Measurements from ENCODE around the gene PLA2G12B.
"Not testable (repeated sequence)": the region's sequence is repeated elsewhere in the genome, so short reads cannot be mapped to it uniquely, and the experiment has no call there.

The PLA2G12B gene

DNA sequence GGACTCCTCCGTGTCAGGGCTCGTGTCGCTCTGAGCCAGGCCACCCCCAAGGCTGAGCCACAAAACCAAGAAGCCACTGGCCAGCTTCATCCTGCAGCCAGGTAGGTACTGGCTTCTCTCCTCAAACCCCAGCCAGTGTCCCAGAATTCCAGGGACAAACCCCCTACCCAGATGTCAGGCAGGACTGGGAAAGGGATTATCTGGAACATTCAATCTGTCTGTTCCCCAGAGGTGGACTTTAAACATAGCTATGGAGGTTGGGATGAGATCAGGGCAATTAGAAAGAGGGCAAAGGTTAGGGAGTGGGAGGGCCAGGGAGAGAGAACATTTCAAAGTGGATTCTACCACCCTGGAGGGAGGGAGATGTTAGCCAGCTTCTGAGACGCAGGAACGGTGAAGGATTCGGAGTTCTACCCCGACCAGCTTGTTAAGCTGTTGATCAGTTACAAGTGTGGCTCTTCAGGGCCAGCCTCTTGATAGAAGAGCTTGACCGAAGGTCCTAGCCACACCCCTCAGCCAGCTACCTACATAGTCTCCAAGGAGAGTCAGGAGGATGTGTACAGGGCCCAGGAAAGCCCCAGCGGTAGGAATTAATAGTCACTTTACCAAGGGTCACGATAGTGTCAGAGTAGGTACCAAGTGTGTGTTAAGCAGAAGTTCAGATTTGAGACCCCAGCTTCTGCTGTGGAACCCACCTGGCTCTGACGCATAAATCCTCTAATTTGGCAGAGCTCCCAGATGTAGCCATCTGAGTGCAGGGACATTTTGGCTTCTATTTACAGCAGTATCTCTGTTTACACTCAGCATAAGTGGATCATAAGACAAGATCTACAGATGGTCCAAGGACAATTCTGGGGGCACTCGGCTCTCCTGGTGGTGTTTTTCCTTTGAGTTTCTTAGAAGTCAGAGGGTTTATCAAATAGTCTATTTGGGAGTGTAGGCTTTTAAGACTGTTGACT lies at the start of gene PLA2G12B:
Gene PLA2G12B (minus strand): TSS at position 211 of the 959 bp plus-strand sequence. CDS start 121 bp downstream, at position 90.
- no peak for DNase-seq

DNA sequence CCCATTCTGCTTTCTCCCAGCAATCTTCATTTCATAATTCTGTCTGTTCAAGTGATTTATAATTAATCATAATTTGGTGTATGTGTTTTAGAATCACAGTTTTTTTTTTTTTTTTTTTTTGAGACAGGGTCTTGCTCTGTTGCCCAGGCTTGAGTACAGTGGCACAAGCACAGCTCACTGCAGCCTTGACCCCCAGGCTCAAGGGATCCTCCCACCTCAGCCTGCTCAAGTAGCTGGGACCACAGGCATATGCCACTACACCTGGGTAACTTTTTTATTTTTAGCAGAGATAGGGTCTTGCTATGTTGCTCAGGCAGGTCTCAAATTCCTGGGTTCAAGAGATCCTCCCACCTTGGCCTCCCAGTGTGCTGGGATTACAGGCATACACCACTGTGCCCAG lies 49.2 kb upstream of the PLA2G12B start:
- no peak for DNase-seq

DNA sequence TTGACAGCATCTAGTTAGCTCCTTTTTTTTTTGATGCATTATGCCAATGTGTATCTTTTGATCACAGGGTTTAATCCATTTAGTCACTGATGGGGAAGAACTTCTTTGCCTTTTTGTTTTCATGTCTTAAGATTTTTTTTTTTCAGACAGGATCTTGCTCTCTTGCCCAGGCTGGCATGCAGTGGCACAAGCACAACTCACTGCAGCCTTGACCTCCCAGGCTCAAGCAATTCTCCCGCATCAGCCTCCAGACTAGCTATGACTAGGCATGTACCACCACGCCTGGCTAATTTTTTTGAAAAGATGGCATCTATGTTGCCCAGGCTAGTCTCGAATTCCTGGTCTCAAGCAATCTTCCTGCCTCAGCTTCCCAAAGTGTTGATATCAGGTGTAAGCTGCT lies 46.4 kb upstream of the PLA2G12B start:
- no peak for DNase-seq

- no peak for DNase-seq
Observed at GRCh38 chr10:72997099-72997498, 42.5 kb upstream of the PLA2G12B start.

GRCh38 chr10:72995459-72995858 lies 40.9 kb upstream of the PLA2G12B start:
- DNase-seq = not testable (repeated sequence)

- DNase-seq = not testable (repeated sequence)
Observed at GRCh38 chr10:72989771-72990170, 35.2 kb upstream of the PLA2G12B start.

DNA sequence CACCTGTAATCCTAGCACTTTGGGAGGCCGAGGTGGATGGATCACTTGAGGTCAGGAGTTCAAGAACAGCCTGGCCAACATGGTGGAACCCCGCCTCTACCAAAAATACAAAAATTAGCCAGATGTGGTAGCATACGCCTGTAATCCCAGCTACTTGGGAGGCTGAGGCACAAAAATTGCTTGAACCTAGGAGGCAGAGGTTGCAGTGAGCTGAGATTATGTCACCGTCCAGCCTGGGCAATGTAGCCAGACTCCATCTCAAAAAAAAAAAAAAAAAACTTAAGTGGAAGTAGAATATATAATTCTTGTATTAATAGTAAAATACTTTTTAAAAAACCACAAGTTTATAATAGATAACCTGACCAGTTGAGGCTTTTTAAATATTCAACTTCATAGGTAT lies 30.0 kb upstream of the PLA2G12B start:
- DNase-seq = not testable (repeated sequence)

GRCh38 chr10:72981882-72982529 lies 27.4 kb upstream of the PLA2G12B start:
- DNase-seq = no peak

DNA sequence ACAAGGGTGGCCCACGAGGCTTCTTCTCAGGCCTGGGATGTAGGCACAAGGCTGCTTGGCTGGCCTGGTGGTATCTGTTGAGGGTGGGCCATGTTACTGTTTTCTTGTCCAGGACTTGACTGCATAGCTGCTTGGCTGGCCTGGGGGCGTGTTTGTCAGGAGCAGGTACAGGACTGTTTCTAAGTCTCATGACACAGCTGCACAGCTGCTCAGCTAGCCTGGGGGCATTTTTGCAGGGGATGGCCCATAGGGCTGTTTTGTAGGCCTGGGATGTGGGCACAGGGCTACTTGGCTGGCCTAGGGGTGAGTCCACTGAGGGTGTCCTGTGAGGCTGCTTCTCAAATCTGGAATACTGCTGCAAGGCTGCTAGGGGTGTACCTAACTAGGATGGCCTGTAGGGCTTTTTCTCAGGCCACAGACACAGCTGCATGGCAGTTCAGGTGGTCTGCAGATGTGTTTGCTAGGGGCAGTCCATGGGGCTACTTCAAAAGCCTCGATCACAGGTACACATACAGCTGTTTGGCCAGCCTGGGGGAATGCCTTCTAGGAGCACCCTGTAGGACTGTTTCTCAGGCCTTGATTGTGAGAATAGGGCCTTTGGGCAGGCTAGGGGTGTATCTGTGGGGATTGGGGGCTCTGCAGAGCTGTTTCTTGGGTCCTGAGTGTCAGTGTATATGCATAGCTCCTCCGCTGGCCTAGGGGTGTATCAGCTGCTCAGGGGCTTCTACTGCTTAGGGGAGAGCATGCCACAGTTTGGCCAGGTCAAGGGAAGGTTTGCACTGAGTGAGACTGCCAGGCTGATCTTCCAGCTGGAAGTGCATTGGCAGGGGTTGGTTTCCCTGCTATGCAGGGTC lies 26.6 kb upstream of the PLA2G12B start:
- DNase-seq = no peak

GRCh38 chr10:72980348-72980747 lies 25.7 kb upstream of the PLA2G12B start:
- no peak for DNase-seq

GRCh38 chr10:72979709-72980108 lies 25.1 kb upstream of the PLA2G12B start:
- DNase-seq = no peak

DNA sequence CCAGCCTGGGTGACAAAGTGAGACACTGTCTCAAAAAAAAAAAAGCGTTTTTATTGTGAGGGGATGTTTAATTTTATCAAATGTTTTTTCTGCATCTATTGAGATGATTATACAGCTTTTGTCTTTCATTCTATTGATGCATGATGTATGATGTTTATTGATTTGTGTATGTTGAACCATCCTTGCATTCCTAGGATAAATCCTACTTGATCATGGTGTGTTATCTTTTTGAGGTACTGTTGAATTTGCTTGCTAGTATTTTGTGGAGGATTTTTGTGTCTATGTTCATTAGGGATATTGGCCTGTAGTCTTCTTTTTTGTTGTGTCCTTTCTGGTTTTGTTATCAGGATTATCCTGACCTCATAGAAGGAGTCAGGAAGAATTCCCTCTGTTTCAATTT lies 22.3 kb upstream of the PLA2G12B start:
- DNase-seq = no peak

- DNase-seq = no peak
Observed at GRCh38 chr10:72956001-72956400, 1.4 kb upstream of the PLA2G12B start.

- DNase-seq = no peak
Observed at GRCh38 chr10:72954230-72954595, 393 bp downstream of the PLA2G12B start.

DNA sequence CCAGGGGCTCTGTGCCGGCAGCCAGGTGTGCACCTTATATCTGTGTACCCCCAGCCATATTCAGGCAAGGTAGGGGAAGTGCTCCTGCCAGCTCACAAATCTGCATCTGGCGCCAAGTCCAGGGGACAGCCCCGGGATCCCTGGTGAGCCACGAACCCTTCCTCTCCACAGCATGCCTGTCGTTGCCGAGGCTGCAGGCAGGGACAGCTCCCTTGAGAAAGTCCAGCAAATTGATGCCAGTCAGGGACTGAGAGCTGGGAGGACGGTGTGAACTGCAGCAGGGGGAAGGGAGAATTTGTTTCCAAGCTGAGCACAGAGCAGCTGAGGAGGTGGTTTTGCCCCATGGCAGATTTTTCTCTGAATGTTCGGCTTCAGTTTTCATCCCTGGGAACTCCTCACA lies 919 bp downstream of the PLA2G12B start:
- DNase-seq = no peak

GRCh38 chr10:72952642-72953158 lies 1.9 kb downstream of the PLA2G12B start:
- no peak for DNase-seq

DNA sequence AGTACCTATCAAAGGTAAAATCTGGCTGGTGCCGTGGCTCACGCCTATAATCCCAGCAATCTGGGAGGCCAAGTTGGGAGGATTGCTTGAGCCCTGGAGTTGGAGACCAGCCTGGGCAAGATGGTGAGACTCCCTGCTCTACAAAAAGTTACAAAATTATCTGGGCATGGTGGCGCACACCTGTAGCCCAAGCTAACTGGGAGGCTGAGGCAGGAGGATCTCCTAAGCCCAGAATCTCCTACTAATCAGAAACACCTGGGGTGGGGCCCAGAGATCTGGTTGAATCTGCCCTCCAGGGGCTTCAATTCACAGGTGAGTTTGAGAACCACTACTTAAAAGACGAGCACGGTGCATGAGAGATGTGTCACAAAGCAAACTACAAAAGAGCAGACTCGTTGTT lies 2.4 kb downstream of the PLA2G12B start:
- no peak for DNase-seq

DNA sequence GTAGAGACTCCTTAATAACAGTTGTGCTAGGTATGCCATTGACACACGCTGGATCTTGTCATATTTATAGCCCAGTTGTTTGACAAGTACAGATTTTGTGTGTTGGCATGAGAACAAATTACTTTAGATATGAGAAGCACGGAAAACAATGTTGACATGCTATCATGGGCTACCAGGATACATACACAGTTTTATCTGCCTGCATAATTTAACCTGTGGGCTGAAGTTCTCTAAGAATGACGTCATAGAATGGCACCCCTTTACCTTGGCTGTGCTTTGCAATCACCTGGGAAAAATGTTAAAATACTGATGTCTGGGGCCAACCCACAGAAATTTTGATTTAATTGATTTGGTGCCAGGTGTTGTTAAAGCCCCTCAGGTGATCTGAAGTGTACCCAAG lies 2.8 kb downstream of the PLA2G12B start:
- no peak for DNase-seq

- DNase-seq = no peak
Observed at GRCh38 chr10:72948762-72949161, 5.8 kb downstream of the PLA2G12B start.

- no peak for DNase-seq
Observed at GRCh38 chr10:72946963-72947362, 7.6 kb downstream of the PLA2G12B start.

- DNase-seq = no peak
Observed at GRCh38 chr10:72943498-72944234, 10.9 kb downstream of the PLA2G12B start.

DNA sequence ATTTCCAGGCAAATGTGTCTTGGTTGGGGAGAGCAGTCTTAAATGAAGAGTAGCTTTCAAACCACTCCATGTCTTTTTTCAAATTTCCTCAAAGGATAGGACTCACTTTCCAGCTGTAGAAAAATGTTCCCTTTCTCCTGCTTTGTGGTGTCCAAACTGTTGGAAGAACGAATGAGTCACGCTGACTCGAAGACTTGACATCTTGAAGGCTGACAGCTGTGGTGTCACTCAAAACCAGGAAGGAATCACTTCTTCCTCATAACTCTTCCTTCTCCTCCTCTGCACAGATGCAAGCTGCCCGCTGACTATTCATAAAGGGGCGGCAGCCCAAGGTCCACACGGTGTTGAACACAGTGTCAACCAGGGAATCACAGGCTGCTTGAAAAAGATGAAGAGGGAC lies 19.2 kb downstream of the PLA2G12B start:
- no peak for DNase-seq

Measured in activated CD4-positive, alpha-beta T cell treated with anti-CD3 and anti-CD28 coated beads, Interleukin-2, amount 50 U/mL, for 4 hours (primary cell).